ENCODE measurements around the gene PDHX.

GRCh38 chr11:34997952-34998528 is 81.6 kb downstream of the PDHX start:
- TF ChIP-seq, protein P1, sequence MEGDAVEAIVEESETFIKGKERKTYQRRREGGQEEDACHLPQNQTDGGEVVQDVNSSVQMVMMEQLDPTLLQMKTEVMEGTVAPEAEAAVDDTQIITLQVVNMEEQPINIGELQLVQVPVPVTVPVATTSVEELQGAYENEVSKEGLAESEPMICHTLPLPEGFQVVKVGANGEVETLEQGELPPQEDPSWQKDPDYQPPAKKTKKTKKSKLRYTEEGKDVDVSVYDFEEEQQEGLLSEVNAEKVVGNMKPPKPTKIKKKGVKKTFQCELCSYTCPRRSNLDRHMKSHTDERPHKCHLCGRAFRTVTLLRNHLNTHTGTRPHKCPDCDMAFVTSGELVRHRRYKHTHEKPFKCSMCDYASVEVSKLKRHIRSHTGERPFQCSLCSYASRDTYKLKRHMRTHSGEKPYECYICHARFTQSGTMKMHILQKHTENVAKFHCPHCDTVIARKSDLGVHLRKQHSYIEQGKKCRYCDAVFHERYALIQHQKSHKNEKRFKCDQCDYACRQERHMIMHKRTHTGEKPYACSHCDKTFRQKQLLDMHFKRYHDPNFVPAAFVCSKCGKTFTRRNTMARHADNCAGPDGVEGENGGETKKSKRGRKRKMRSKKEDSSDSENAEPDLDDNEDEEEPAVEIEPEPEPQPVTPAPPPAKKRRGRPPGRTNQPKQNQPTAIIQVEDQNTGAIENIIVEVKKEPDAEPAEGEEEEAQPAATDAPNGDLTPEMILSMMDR (IDR thresholded peaks at IDR 0.05): peak in 4 of 6 experiments; percentile 17 to 69 (median 53)
- TF ChIP-seq POLR2A (IDR thresholded peaks at IDR 0.05): no peak
- no peak for TF ChIP-seq EP300 (IDR thresholded peaks at IDR 0.05)
- no peak for TF ChIP-seq POLR2AphosphoS5 (IDR thresholded peaks at IDR 0.05)

Data from upper lobe of left lung (tissue), 4 donors.